ENCODE results near the gene PRCD.
A peak's percentile ranks its signal among the peaks of the same experiment; 100 is the strongest.
"Not testable (repeated sequence)": the region's sequence is repeated elsewhere in the genome, so short reads cannot be mapped to it uniquely, and the experiment has no call there.

The PRCD gene

DNA sequence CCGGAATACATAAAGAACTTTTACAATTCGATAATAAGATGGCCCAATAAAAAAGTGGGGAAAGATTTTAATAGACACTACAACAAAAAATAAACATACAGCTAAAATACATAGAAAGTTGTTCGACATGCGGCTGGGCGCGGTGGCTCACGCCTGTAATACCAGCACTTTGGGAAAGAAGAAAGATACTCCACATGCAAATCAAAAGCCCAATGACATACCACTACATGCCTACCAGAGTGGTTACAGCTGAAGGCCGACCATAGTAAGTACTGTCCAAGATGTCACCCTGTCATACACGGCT is 9.3 kb downstream of the PRCD start:
- no peak for DNase-seq (ENCODE audit: low read depth)
- no peak overlapping the region for H3K4me3 ChIP-seq (ENCODE audit: low read depth, low read length)

DNA sequence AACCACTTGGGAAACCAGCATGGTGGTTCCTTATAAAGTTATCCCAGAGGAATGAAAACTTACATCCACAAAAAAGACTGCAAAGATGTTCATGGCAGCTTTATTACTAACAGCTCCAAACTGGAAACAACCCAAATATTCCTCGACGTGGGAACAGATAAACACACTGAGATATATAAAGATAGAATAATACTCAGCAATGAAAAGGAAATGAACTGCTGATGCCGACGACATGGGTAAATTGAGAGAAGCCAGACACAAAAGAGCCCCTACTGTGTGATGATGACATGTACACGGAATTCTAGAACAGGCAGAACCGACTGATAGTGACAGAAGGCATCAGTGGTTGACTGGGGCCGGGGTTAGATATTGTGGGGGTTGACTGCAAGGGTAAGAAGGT is 9.7 kb downstream of the PRCD start:
- H3K4me3 ChIP-seq (ENCODE audit: low read depth, low read length) = no peak overlapping the region
- DNase-seq (ENCODE audit: low read depth) = no peak

GRCh38 chr17:76550712-76551615 is 11.1 kb downstream of the PRCD start:
- peak overlapping the region; percentile 20 for H3K4me3 ChIP-seq (ENCODE audit: low read depth, low read length)
- DNase-seq (ENCODE audit: low read depth) = no peak

GRCh38 chr17:76551685-76552084 is 11.8 kb downstream of the PRCD start:
- DNase-seq (ENCODE audit: low read depth) = no peak
- H3K4me3 ChIP-seq (ENCODE audit: low read depth, low read length) = no peak overlapping the region

- no peak for DNase-seq (ENCODE audit: low read depth)
- H3K4me3 ChIP-seq (ENCODE audit: low read depth, low read length) = no peak overlapping the region
Observed at GRCh38 chr17:76553178-76553908, 13.5 kb downstream of the PRCD start.

GRCh38 chr17:76554131-76554530 is 14.3 kb downstream of the PRCD start:
- DNase-seq (ENCODE audit: low read depth) = no peak
- H3K4me3 ChIP-seq (ENCODE audit: low read depth, low read length) = no peak overlapping the region

GRCh38 chr17:76556765-76557367 is 17.0 kb downstream of the PRCD start:
- H3K4me3 ChIP-seq (ENCODE audit: low read depth, low read length) = peak overlapping the region; percentile 78

DNA sequence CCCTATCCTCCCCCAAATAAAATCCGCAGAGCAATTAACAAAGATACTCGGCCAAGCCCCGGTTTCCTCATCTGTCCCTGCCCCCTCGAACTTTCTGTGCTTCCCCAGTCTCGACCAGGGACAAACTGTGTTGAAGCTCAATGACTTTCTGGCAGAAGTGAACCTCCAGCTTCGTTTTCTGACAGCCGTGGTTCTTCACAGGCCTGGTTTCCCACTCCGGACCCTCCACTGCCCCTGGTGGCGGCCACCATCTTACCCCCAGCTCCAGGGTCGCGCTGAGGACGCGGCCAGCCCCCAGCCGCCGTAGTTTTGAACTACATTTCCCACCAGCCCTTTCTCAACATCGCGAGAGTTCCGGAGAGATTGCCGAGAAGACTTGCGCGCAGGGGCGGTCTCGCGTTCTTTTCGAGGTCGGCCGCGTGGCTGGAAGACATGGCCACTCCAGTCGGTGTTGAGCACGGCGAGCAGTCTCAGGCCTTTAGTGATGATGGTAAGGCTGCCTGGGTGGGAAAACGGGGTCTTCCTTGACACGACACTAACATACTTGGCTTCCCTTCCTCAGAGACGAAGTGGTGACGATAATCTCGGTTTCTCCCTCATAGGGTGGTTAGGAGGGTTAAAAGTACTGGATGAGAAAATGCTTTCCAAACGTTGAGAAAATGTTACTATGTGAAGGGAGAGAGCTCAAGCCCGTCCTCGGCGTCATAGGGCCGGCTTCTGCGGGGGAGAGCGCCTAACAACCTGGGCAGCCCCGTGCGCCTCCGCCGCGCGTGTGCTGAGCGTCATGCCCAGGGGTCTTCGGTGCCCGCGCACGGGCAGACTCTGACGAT is 17.7 kb downstream of the PRCD start:
- peak; percentile 85 for DNase-seq (ENCODE audit: low read depth)
- peak overlapping the region; percentile 78 for H3K4me3 ChIP-seq (ENCODE audit: low read depth, low read length)

More at GRCh38 chr17:76556765-76557367, 17.0 kb downstream of the PRCD start:
- no peak for DNase-seq (ENCODE audit: low read depth)

- no peak for DNase-seq (ENCODE audit: low read depth)
Observed at GRCh38 chr17:76558198-76559095, 18.6 kb downstream of the PRCD start.

DNA sequence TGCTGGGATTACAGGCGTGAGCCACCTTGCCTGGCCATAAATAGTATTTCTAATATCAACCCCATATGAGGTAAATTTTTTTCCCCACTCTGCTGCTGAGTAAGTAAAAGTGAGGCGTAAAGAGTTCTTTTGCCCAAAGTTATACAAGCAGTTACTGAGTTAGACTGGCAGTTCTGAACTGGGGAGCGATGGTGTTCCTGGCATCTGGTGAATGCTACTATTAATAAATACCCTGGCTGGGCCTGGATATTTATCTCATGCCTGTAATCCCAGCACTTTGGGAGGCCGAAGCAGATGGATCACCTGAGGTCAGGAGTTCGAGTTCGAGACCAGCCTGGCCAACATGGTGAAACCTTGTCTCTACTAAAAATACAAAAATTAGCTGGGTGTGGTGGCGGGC is 19.6 kb downstream of the PRCD start:
- not testable (repeated sequence) for DNase-seq (ENCODE audit: low read depth)
- peak overlapping the region; percentile 78 for H3K4me3 ChIP-seq (ENCODE audit: low read depth, low read length)

More at GRCh38 chr17:76558198-76559095, 18.6 kb downstream of the PRCD start:
- H3K4me3 ChIP-seq (ENCODE audit: low read depth, low read length) = peak overlapping the region; percentile 78

DNA sequence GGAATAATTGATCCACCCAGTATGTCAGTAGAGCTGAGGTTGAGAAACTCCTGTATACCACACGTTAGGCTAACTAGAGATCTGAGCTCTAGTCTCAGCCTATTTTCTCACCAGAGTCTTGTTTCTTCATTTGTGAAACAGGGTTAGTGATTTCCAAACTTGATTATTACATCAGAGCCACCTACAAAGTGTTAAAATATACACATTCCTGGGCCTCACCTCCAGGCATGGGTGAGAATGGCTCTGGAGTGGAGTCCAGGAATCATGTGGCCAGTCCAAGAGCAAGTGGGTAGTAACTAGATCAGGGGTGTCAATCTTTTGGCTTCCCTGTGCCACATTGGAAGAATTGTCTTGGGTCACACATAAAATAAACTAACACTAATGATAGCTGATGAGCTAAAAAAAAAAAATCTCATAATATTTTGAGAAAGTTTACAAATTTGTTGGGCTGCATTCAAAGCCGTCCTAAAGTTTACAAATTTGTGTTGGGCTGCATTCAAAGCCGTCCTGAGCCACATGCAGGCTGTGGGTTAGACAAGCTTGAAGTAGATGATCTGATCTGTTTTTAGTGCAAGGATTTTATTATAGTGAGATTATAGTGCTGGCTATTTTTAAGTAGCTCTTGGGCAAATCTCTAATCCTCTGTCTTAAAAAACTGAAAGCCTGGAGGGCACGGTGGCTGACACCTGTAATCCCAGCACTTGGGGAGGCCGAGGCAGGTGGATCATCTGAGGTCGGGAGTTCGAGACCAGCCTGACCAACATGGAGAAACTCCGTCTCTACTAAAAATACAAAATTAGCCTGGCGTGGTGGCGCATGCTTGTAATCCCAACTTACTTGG is 20.4 kb downstream of the PRCD start:
- DNase-seq (ENCODE audit: low read depth) = no peak
- H3K4me3 ChIP-seq (ENCODE audit: low read depth, low read length) = peak overlapping the region; percentile 9

DNA sequence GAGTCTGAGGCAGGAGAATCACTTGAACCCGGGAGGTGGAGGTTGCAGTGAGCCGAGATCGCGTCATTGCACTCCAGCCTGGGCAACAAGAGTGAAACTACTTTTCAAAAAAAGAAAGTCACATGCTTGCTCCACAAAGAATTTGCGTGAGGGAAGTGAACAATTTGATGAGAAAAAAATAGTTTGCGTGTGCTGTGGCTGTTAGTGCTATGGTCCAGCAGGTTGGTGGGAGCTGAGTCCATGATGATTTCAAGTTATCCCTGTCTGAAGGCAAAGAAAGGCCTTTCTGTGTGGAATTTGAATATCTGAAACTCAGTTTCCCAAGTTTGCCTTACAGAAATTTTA is 21.0 kb downstream of the PRCD start:
- no peak for DNase-seq (ENCODE audit: low read depth)
- no peak overlapping the region for H3K4me3 ChIP-seq (ENCODE audit: low read depth, low read length)

DNA sequence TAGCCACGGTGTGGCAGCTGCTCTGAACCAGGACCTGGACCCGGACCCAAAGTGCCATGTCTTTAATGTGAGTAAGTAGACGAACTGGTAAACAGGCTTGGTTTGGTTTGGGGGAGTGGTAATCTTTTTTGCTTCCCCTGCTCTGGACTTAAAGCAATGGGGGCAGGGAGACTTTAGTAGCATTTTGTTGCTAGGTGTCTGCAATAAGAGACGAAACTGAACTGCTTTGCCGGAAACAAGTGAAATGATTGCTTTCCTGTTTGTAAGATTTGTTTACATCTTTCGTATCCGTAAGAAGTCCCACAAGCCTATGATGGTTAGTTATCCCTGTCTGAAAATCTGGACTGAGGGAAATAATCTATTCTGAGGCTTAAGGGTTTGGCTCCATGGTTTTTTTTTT is 21.5 kb downstream of the PRCD start:
- no peak overlapping the region for H3K4me3 ChIP-seq (ENCODE audit: low read depth, low read length)

DNA sequence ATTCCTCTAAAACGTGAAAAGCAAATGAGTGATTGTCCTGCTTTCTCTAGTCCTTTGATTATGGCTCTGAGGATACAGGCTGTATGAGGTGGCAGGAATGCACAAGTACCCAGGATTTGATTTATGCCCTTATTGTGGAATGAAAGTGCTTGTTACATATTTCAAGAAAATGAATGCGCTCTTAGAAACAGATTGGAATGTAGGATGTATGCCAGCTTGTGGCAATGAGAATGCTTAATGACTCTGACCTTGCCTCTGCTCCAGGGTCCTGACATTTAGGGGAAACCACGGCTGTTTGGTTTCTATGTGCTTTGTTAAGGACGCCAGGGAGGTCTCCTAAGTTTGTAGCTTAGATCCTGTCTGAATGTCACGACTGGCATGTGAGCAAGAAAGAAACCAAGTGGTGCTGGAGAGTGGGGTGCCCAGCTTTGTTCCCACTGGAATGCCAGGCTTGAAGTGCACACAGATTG is 22.0 kb downstream of the PRCD start:
- H3K4me3 ChIP-seq (ENCODE audit: low read depth, low read length) = no peak overlapping the region
- no peak for DNase-seq (ENCODE audit: low read depth)

More for the DNA sequence above, 21.5 kb downstream of the PRCD start:
- DNase-seq (ENCODE audit: low read depth) = no peak

- DNase-seq (ENCODE audit: low read depth) = peak; percentile 56
- no peak overlapping the region for H3K4me3 ChIP-seq (ENCODE audit: low read depth, low read length)
Observed at GRCh38 chr17:76562734-76563148, 22.9 kb downstream of the PRCD start.

DNA sequence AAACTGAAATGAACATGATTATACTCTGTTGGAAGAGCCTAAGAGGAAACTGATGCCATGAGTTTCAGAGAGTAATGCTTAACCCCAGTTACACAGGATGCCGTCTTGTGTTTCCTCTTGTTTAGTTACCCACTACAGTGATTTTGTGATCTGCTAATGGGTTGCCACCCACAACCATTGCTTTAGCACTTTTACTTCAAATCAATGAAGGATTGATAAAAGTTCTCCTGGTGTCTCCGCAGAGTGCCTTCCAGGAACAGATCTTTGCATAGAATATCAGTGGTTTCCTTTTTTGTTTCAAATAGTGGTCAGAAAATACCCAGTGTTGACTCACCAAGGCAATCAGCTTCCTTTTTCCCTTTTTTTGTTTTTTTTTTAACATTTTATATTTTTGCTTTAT is 23.5 kb downstream of the PRCD start:
- DNase-seq (ENCODE audit: low read depth); H3K4me3 ChIP-seq (ENCODE audit: low read depth, low read length): not testable (repeated sequence)

DNA sequence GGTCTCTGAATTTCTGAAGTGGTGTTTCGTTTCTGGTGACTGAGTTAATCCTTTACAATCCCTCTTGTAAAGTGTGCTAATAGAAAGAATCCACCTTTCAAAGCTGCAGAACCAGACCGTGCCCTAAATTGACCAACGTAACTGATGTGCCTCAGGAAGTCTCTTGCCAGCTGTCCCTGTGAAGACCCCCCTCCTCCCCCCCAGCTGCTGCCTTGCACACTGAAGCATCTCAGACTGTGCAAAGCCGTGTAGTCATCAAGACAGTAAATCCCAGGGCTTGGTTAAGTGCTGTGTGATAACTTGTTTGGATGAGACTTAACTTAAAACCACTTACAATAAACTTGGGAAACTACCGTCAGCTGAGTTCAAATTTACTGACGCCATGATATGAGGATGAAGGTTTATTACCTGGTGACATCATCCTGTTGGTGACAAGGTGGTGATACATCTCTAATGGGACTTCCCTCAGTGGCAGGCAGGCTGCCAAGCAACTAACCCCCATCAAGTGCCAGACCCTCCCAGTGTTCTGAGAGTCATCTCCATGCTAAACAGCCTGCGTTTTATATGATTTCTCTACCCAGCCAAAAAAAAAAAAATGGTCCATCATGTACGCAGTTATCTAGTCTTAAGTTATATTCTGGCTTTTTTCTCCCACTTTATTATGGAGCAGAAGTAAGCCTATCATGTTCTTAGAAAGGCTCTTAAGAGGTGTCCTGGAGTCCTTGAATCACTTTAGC is 25.3 kb downstream of the PRCD start:
- DNase-seq (ENCODE audit: low read depth); H3K4me3 ChIP-seq (ENCODE audit: low read depth, low read length): not testable (repeated sequence)
